OCI-LY3 (cell line): ENCODE results near the gene ACIN1.

Source experiments
- H2AFZ ChIP-seq: fragments of 200-600, 300-600 bp; shearing (Covaris generic); 2 replicates; pipeline ENCODE4 v1.6.0; 2014; ENCODE audit warnings: antibody characterized with exemption, low read depth, low read length
- H3K27ac ChIP-seq: fragments of 200-600, 300-600 bp; sonication (generic); 2 replicates; pipeline ENCODE4 v1.5.1; 2014; ENCODE audit warnings: mild to moderate bottlenecking, low read length, moderate library complexity, mixed read lengths
- H3K27me3 ChIP-seq: fragments of 200-600, 300-600 bp; sonication (generic); 2 replicates; pipeline ENCODE4 v1.6.1; 2014; ENCODE audit warnings: low read depth, low read length, mixed read lengths
- H3K36me3 ChIP-seq: fragments of 200-600, 300-600 bp; sonication (generic); replicated peaks from 2 replicates; pipeline ENCODE3; 2014; ENCODE audit warnings: low read depth, low read length, mixed read lengths
- H3K4me1 ChIP-seq: fragments of 300-600, 200-600 bp; sonication (generic); 2 replicates; pipeline ENCODE4 v1.6.1; 2014; ENCODE audit warnings: low read length, mixed read lengths
- H3K4me2 ChIP-seq: fragments of 200-600, 300-600 bp; sonication (generic); 2 replicates; pipeline ENCODE4 v1.6.1; 2014; ENCODE audit warnings: low read length, mixed read lengths
- H3K4me3 ChIP-seq: fragments of 300-600, 200-600 bp; sonication (generic); 2 replicates; pipeline ENCODE4 v1.5.1; 2014; ENCODE audit warnings: antibody characterized with exemption, mild to moderate bottlenecking, low read length, moderate library complexity
- H3K79me2 ChIP-seq: fragments of 300-600, 200-600 bp; shearing (Covaris generic); 2 replicates; pipeline ENCODE4 v1.6.1; 2014; ENCODE audit warnings: mild to moderate bottlenecking, low read length, mixed read lengths
- H3K9ac ChIP-seq: fragments of 300-600, 200-600 bp; shearing (Covaris generic); 2 replicates; pipeline ENCODE4 v1.6.0; 2014; ENCODE audit warnings: mild to moderate bottlenecking, low read length, moderate library complexity
- H3K9me3 ChIP-seq: fragments of 200-600, 300-600 bp; shearing (Covaris generic); 2 replicates; pipeline ENCODE4 v1.6.1; 2014; ENCODE audit warnings: low read length, mixed read lengths; ENCODE audit not compliant: insufficient read depth
- H4K20me1 ChIP-seq: fragments of 200-600, 300-600 bp; sonication (generic); 2 replicates; pipeline ENCODE4 v1.6.1; 2016; ENCODE audit warnings: low read length, mixed read lengths; ENCODE audit not compliant: insufficient read depth
- CTCF ChIP-seq: fragments of 200-600, 300-600 bp; sonication (generic); IDR thresholded peaks from 2 replicates; pipeline ENCODE4 v1.5.1; 2014; ENCODE audit warnings: antibody characterized with exemption, low read length, low read depth
- EZH2phosphoT487 ChIP-seq: fragments of 200-600 bp; shearing (Covaris generic); IDR thresholded peaks from 2 replicates; pipeline ENCODE4 v1.6.1; 2018; ENCODE audit warnings: antibody characterized with exemption, mixed run types, low read depth

ACIN1 gene

GRCh38 chr14:23044840-23045239, 50.1 kb downstream of the ACIN1 start:
- Histone ChIP-seq H3K79me2 (no peaks in the 10 kb centered on the region), H3K4me2 (no peak overlapping the region), H3K9me3 (no peaks in the 10 kb centered on the region), H3K9ac (no peak overlapping the region), H3K27ac (no peak overlapping the region), H4K20me1 (no peaks in the 10 kb centered on the region), H3K4me1 (no peaks in the 10 kb centered on the region), H3K4me3 (no peak overlapping the region), H3K27me3 (no peaks in the 10 kb centered on the region), H2AFZ (no peak overlapping the region), H3K36me3 (no peaks in the 10 kb centered on the region)
- no peak for TF ChIP-seq CTCF
- no peak for TF ChIP-seq EZH2phosphoT487

DNA sequence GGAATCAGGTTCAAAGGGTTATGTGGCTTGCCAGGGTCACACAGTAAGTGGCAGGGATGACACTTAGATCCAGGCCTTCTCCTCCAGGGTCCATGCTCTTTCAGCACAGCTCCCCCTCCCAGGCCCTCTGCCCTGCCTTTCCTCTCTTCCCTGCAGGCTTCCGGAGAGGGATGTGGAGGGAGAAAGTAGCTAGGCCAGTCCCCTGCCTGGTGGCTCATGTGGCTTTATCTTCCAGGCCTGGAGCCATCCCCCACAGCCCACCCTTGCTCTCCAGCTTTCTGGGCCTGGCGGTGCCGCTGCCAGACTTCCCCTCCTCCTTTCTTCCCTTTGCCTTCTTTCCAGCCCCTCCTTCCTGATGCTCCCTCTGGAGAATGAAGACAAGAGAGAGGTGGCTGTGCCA, 51.2 kb downstream of the ACIN1 start:
- H3K27ac ChIP-seq = no peak overlapping the region
- H2AFZ ChIP-seq = no peak overlapping the region
- no peak overlapping the region for H3K9ac ChIP-seq
- no peaks in the 10 kb centered on the region for H4K20me1 ChIP-seq
- no peaks in the 10 kb centered on the region for H3K79me2 ChIP-seq
- no peaks in the 10 kb centered on the region for H3K9me3 ChIP-seq
- no peaks in the 10 kb centered on the region for H3K27me3 ChIP-seq
- H3K4me3 ChIP-seq = no peak overlapping the region
- TF ChIP-seq CTCF (no peak), EZH2phosphoT487 (no peak)
- H3K4me1 ChIP-seq = no peaks in the 10 kb centered on the region
- no peaks in the 10 kb centered on the region for H3K36me3 ChIP-seq
- H3K4me2 ChIP-seq = no peak overlapping the region

- TF ChIP-seq EZH2phosphoT487 (no peak), CTCF (no peak)
- no peak overlapping the region for H3K27ac ChIP-seq
- H3K4me1 ChIP-seq = no peaks in the 10 kb centered on the region
- no peak overlapping the region for H2AFZ ChIP-seq
- H3K9ac ChIP-seq = no peak overlapping the region
- no peaks in the 10 kb centered on the region for H4K20me1 ChIP-seq
- no peaks in the 10 kb centered on the region for H3K36me3 ChIP-seq
- H3K27me3 ChIP-seq = no peaks in the 10 kb centered on the region
- no peaks in the 10 kb centered on the region for H3K9me3 ChIP-seq
- no peak overlapping the region for H3K4me3 ChIP-seq
- H3K79me2 ChIP-seq = no peaks in the 10 kb centered on the region
- no peak overlapping the region for H3K4me2 ChIP-seq
Measured at GRCh38 chr14:23043145-23043544, 51.8 kb downstream of the ACIN1 start.

GRCh38 chr14:23042162-23042965, 52.6 kb downstream of the ACIN1 start, which contains the start of gene PSMB11:
PSMB11 (plus strand) TSS chr14:23042212; CDS start chr14:23042226, 14 bp downstream.
- no peak within 1 kb of the TSS for H2AFZ ChIP-seq
- no peak within 1 kb of the TSS for H3K4me3 ChIP-seq
- no peaks in the 10 kb centered on the region for H3K36me3 ChIP-seq
- no peak within 1 kb of the TSS for H3K4me2 ChIP-seq
- no peaks in the 10 kb centered on the region for H3K27me3 ChIP-seq
- no peaks in the 10 kb centered on the region for H3K9me3 ChIP-seq
- no peaks in the 10 kb centered on the region for H3K79me2 ChIP-seq
- no peaks in the 10 kb centered on the region for H4K20me1 ChIP-seq
- no peak within 1 kb of the TSS for H3K27ac ChIP-seq
- no peaks in the 10 kb centered on the region for H3K4me1 ChIP-seq
- no peak within 1 kb of the TSS for H3K9ac ChIP-seq
- no peak for TF ChIP-seq CTCF
- TF ChIP-seq EZH2phosphoT487 = no peak
